HL-60 (cell line): ENCODE results near the gene DYNLL1.
"Not testable (repeated sequence)": the region's sequence is repeated elsewhere in the genome, so short reads cannot be mapped to it uniquely, and the experiment has no call there.

Experiments used
- DNase-seq, 2 experiments: peaks; one replicate each; pipeline ENCODE4 v3.0.0-alpha.2; 2010 to 2020; ENCODE audit warnings: low read depth in 1 of 2, low spot score in 1 of 2
- H3K27ac ChIP-seq: fragments of 250-450 bp; sonication (Bioruptor Pico); replicated peaks from 2 replicates; pipeline ENCODE4 v1.5.1; 2020; ENCODE audit warnings: mild to moderate bottlenecking, moderate library complexity
- H3K27me3 ChIP-seq: fragments of 250-450 bp; sonication (Bioruptor Pico); 2 replicates; pipeline ENCODE4 v1.5.1; 2021; ENCODE audit warnings: mild to moderate bottlenecking, moderate library complexity; ENCODE audit not compliant: insufficient read depth, poor library complexity, severe bottlenecking
- H3K4me3 ChIP-seq: replicated peaks from 2 replicates; pipeline ENCODE4 v1.5.1; 2011; ENCODE audit warnings: mild to moderate bottlenecking, control low read depth, low read length; ENCODE audit not compliant: insufficient read depth
- GABPA ChIP-seq: IDR thresholded peaks from 2 replicates; pipeline ENCODE4 v1.6.1; 2012; ENCODE audit warnings: low read depth
- POLR2AphosphoS5 ChIP-seq: IDR thresholded peaks from 2 replicates; pipeline ENCODE4 v1.6.1; 2012; ENCODE audit warnings: low read depth
- SPI1 ChIP-seq: IDR thresholded peaks from 2 replicates; pipeline ENCODE4 v1.6.1; 2012; ENCODE audit warnings: low read depth, mild to moderate bottlenecking, borderline replicate concordance
- TF ChIP-seq, protein P1 (sequence below): IDR thresholded peaks from one replicate; pipeline ENCODE4 v1.5.1; 2011; ENCODE audit warnings: low read length, control low read depth, inconsistent platforms; ENCODE audit not compliant: insufficient read depth
- TF ChIP-seq, protein P2 (sequence below): IDR thresholded peaks from 2 replicates; pipeline ENCODE4 v1.6.1; 2012; ENCODE audit warnings: low read depth; ENCODE audit not compliant: insufficient replicate concordance

DYNLL1 gene

GRCh38 chr12:120522568-120522967 lies 26.7 kb downstream of the DYNLL1 start:
- Histone ChIP-seq H3K4me3 (no peak overlapping the region), H3K27ac (no peak overlapping the region), H3K27me3 (no peaks in the 10 kb centered on the region)
- no peak for TF ChIP-seq GABPA
- TF ChIP-seq, protein P1, sequence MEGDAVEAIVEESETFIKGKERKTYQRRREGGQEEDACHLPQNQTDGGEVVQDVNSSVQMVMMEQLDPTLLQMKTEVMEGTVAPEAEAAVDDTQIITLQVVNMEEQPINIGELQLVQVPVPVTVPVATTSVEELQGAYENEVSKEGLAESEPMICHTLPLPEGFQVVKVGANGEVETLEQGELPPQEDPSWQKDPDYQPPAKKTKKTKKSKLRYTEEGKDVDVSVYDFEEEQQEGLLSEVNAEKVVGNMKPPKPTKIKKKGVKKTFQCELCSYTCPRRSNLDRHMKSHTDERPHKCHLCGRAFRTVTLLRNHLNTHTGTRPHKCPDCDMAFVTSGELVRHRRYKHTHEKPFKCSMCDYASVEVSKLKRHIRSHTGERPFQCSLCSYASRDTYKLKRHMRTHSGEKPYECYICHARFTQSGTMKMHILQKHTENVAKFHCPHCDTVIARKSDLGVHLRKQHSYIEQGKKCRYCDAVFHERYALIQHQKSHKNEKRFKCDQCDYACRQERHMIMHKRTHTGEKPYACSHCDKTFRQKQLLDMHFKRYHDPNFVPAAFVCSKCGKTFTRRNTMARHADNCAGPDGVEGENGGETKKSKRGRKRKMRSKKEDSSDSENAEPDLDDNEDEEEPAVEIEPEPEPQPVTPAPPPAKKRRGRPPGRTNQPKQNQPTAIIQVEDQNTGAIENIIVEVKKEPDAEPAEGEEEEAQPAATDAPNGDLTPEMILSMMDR, result no peak
- TF ChIP-seq SPI1, result no peak
- TF ChIP-seq, protein P2, sequence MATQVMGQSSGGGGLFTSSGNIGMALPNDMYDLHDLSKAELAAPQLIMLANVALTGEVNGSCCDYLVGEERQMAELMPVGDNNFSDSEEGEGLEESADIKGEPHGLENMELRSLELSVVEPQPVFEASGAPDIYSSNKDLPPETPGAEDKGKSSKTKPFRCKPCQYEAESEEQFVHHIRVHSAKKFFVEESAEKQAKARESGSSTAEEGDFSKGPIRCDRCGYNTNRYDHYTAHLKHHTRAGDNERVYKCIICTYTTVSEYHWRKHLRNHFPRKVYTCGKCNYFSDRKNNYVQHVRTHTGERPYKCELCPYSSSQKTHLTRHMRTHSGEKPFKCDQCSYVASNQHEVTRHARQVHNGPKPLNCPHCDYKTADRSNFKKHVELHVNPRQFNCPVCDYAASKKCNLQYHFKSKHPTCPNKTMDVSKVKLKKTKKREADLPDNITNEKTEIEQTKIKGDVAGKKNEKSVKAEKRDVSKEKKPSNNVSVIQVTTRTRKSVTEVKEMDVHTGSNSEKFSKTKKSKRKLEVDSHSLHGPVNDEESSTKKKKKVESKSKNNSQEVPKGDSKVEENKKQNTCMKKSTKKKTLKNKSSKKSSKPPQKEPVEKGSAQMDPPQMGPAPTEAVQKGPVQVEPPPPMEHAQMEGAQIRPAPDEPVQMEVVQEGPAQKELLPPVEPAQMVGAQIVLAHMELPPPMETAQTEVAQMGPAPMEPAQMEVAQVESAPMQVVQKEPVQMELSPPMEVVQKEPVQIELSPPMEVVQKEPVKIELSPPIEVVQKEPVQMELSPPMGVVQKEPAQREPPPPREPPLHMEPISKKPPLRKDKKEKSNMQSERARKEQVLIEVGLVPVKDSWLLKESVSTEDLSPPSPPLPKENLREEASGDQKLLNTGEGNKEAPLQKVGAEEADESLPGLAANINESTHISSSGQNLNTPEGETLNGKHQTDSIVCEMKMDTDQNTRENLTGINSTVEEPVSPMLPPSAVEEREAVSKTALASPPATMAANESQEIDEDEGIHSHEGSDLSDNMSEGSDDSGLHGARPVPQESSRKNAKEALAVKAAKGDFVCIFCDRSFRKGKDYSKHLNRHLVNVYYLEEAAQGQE, result no peak
- TF ChIP-seq POLR2AphosphoS5, result no peak
- no peak for DNase-seq

- TF ChIP-seq, protein P2, result peak; percentile 77
- peak; percentile 90 for TF ChIP-seq POLR2AphosphoS5
- TF ChIP-seq, protein P1, result no peak
- Histone ChIP-seq H3K27ac (peak within 1 kb of the TSS; percentile 98), H3K27me3 (no peaks in the 10 kb centered on the region), H3K4me3 (peak within 1 kb of the TSS; percentile 90)
- peak; percentile 61 to 89 for DNase-seq
Observed at GRCh38 chr12:120528861-120529525, 33.1 kb downstream of the DYNLL1 start, which contains the start of gene COQ5. TSS of gene COQ5 (minus strand) at chr12:120529158. CDS start at chr12:120529141, 17 bp downstream.

- H3K4me3 ChIP-seq, result peak overlapping the region; percentile 90
Observed at GRCh38 chr12:120529641-120530417, 33.9 kb downstream of the DYNLL1 start.

GRCh38 chr12:120530418-120530761 lies 34.5 kb downstream of the DYNLL1 start:
- Histone ChIP-seq H3K27ac (peak overlapping the region; percentile 98), H3K4me3 (peak overlapping the region; percentile 90)
- DNase-seq, H3K27me3 ChIP-seq: not testable (repeated sequence)

More at GRCh38 chr12:120529641-120530417, 33.9 kb downstream of the DYNLL1 start:
- peak in 1 of 2 experiments; percentile 43 for DNase-seq
- no peak for TF ChIP-seq GABPA
- TF ChIP-seq, protein P1, result no peak
- TF ChIP-seq, protein P2, result no peak
- TF ChIP-seq SPI1, result no peak
- no peak for TF ChIP-seq POLR2AphosphoS5
- no peaks in the 10 kb centered on the region for H3K27me3 ChIP-seq
- peak overlapping the region; percentile 98 for H3K27ac ChIP-seq
